Right lobe of liver (tissue), 6 donors: Measurements from ENCODE around the gene LDB2. TPM values are rescaled to one million over a fixed set of nuclear protein-coding genes. Genes with fewer than 3 reads are reported as not detected.

Source experiments
- ATAC-seq, 4 donors: fragments of 200-7000 bp; cut with Tn5 transposase; one replicate each; pipeline ENCODE4 v1.9.1; 2020; ENCODE audit warnings: mild to moderate bottlenecking in 4 of 4, moderate library complexity in 4 of 4
- DNase-seq, 3 donors: peaks; one replicate each; pipeline ENCODE4 v3.0.0-alpha.2; 2020
- H3K27ac ChIP-seq, 3 donors: fragments of 200-600 bp; one replicate each; pipeline ENCODE4 v1.8.0; 2022
- H3K27me3 ChIP-seq, 2 donors: fragments of 200-600 bp; one replicate each; pipeline ENCODE4 v1.8.0; 2022
- H3K36me3 ChIP-seq, 4 donors: fragments of 200-600 bp; sonication (generic) in 1 of 4; one replicate each; pipeline versions ENCODE4 v1.5.1 to v1.8.0; 2017 to 2022; ENCODE audit warnings: control low read depth in 1 of 4
- H3K4me1 ChIP-seq, 4 donors: fragments of 200-600 bp; sonication (generic) in 1 of 4; one replicate each; pipeline versions ENCODE4 v1.5.1 to v1.8.0; 2017 to 2022; ENCODE audit warnings: control low read depth in 1 of 4
- H3K4me3 ChIP-seq, 3 donors: fragments of 200-600 bp; one replicate each; pipeline ENCODE4 v1.8.0; 2022
- H3K9me3 ChIP-seq, 4 donors: fragments of 200-600 bp; sonication (generic) in 1 of 4; one replicate each; pipeline versions ENCODE4 v1.5.1 to v1.8.0; 2017 to 2022; ENCODE audit warnings: control low read depth in 1 of 4
- CTCF ChIP-seq, 4 donors: fragments of 200-600 bp in 3 of 4; fragments of 450-650 bp in 1 of 4; IDR thresholded peaks; one replicate each; pipeline versions ENCODE4 v1.5.1 to v1.8.0; 2016 to 2022; ENCODE audit warnings: antibody characterized with exemption in 4 of 4, mild to moderate bottlenecking in 2 of 4
- POLR2A ChIP-seq: fragments of 450-650 bp; IDR thresholded peaks from one replicate; pipeline ENCODE4 v1.6.1; 2017; ENCODE audit warnings: antibody characterized with exemption, mild to moderate bottlenecking
- WGBS: methylation state at CpG from one replicate; pipeline ENCODE4 v1.1.6; 2018; ENCODE audit warnings: low coverage, low lambda C conversion rate; ENCODE audit not compliant: insufficient coverage; ENCODE audit errors: missing lambda C conversion rate; 5-methylcytosine and 5-hydroxymethylcytosine counted together
- intact Hi-C, 2 donors: fragments of 100-400 bp; cut with DNase I; formaldehyde crosslinking; loops; one replicate each; pipeline versions ENCODE4 v1.11.2 to v1.14.1; 2022
- total RNA-seq, 6 experiments: library from RNA; depleted of rRNA in 2 of 6; stranded (reverse); fragments of >200 nt in 2 of 6; fragmentation: NEBNext Ultra II Directional in 3 of 6; extraction: Animal tissue kit (Norgen Biotek cat#: 25700) in 3 of 6; gene quantifications; one replicate each; pipeline versions ENCODE4 v1.1.0 to v1.2.4, GENCODE V29; 2016 to 2023
- donor health status: DM: no; HTN: yes; CAD: no.
- donor health status: DM: no; HTN: no; CAD: no.
- donor health status: DM: no; HTN: no; CAD: no.
- donor health status: DM: no; HTN: yes; CAD: no.
- donor health status: DM: no; HTN: yes; CAD: no.

Gene LDB2
- total RNA-seq, 6 experiments from 2014 or later = 11.4 to 26.6 (median 17.3) TPM

- Histone ChIP-seq H3K4me1 (peaks cover 0 to 25% (median 11%) of the 10 kb centered on the region in 4 donors), H3K27me3 (no peaks in the 10 kb centered on the region), H3K4me3 (no peak overlapping the region), H3K27ac (peak overlapping the region in 1 of 3 donors; percentile 24), H3K36me3 (no peaks in the 10 kb centered on the region), H3K9me3 (no peaks in the 10 kb centered on the region)
- TF ChIP-seq POLR2A (no peak), CTCF (IDR thresholded peaks at IDR 0.05) (no peak)
- WGBS = 53% methylated on average over 3 of the region's 3 CpGs
- ATAC-seq (peak; percentile 29 to 44 (median 36)), DNase-seq (no peak)
- intact Hi-C loops = no loop called here
Measured at GRCh38 chr4:16819652-16820051, 78.8 kb downstream of the LDB2 start.

GRCh38 chr4:16818005-16818404 lies 80.4 kb downstream of the LDB2 start:
- Histone ChIP-seq H3K4me3 (no peak overlapping the region), H3K27me3 (no peaks in the 10 kb centered on the region), H3K9me3 (no peaks in the 10 kb centered on the region), H3K4me1 (peaks cover 0 to 13% (median 5%) of the 10 kb centered on the region in 4 donors), H3K36me3 (no peaks in the 10 kb centered on the region), H3K27ac (no peak overlapping the region)
- 89% methylated on average over 3 of the region's 3 CpGs for WGBS
- TF ChIP-seq POLR2A = no peak
- TF ChIP-seq CTCF (IDR thresholded peaks at IDR 0.05) = no peak
- DNase-seq (no peak), ATAC-seq (no peak)
- intact Hi-C loops = no loop called here

DNA sequence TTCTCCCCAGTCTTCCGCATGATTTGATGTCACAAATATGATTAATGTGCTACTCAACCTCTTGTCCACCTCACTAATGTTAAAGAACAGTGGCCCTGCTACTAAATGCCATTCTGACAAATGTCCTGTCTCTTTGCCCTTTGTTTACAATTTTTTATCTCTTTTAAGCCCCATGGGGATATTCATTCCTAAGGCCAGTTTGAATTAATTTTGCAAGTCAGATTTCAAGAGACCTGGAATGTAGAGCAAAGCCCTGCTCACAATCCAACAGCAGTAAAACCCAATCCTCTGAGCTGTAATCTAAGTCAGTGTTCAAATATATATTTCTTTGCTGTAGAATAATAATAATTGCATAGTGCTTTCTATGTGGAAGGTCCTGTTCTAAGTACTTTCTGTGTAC lies 81.2 kb downstream of the LDB2 start:
- DNase-seq = no peak
- peaks cover 0 to 13% (median 5%) of the 10 kb centered on the region in 4 donors for H3K4me1 ChIP-seq
- no peak for ATAC-seq
- H3K36me3 ChIP-seq = no peaks in the 10 kb centered on the region
- TF ChIP-seq CTCF (IDR thresholded peaks at IDR 0.05) (no peak), POLR2A (no peak)
- no peak overlapping the region for H3K4me3 ChIP-seq
- no peaks in the 10 kb centered on the region for H3K9me3 ChIP-seq
- no peak overlapping the region for H3K27ac ChIP-seq
- no peaks in the 10 kb centered on the region for H3K27me3 ChIP-seq
- intact Hi-C loops = no loop called here
- 93% methylated on average over 1 of the region's 1 CpG for WGBS

DNA sequence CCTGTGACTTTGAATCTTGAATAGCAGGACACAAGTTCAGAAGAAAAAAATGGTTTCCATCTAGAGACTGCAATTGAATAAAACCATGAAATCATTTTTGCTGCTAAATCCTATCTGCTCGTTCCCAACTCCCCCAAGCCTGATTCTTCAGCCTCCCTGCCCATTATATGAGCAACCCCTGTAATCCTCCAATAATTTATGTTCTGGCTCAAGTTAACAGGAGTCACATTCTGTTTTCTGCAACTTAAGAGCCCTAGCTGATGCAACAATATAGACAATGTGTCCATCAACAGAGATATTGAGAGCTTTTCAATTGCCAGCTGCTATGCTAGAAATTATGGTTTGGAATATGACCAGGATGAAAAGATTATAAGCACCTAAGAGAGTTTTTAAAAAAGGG lies 84.1 kb downstream of the LDB2 start:
- H3K27ac ChIP-seq = no peak overlapping the region
- peaks cover 0 to 2% (median 0%) of the 10 kb centered on the region in 4 donors for H3K4me1 ChIP-seq
- DNase-seq (no peak), ATAC-seq (no peak)
- intact Hi-C loops = no loop called here
- 75% methylated on average over 1 of the region's 1 CpG for WGBS
- H3K4me3 ChIP-seq = no peak overlapping the region
- H3K9me3 ChIP-seq = no peaks in the 10 kb centered on the region
- no peaks in the 10 kb centered on the region for H3K36me3 ChIP-seq
- TF ChIP-seq POLR2A = no peak
- no peak for TF ChIP-seq CTCF (IDR thresholded peaks at IDR 0.05)
- H3K27me3 ChIP-seq = no peaks in the 10 kb centered on the region

DNA sequence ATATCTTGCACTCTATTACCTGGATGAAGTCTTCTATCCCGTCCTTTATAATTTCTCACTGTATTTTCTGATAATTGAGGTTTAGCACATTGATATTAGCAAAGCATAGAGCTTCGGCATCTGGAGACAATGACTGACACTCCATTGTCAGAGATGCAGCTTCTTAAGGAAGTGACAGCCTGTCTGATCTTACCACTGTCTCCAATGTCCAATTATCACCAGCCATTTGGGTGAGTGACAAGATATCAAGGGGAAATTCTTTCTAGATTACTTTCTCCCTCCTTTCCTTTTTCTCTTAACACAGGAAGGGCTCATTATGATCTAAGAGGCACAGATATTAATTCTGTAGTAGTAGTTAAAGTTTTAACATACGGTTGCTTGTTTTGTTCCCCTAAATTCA lies 86.4 kb downstream of the LDB2 start:
- no peaks in the 10 kb centered on the region for H3K9me3 ChIP-seq
- no peak overlapping the region for H3K4me3 ChIP-seq
- 66% methylated on average over 3 of the region's 3 CpGs for WGBS
- no peak for DNase-seq
- TF ChIP-seq POLR2A (no peak), CTCF (IDR thresholded peaks at IDR 0.05) (no peak)
- intact Hi-C loops = no loop called here
- no peaks in the 10 kb centered on the region for H3K4me1 ChIP-seq
- peak in 1 of 4 donors; percentile 34 for ATAC-seq
- H3K27me3 ChIP-seq = no peaks in the 10 kb centered on the region
- H3K36me3 ChIP-seq = no peaks in the 10 kb centered on the region
- H3K27ac ChIP-seq = no peak overlapping the region
